ENCODE data around the gene PCARE. TPM values are rescaled to one million over a fixed set of nuclear protein-coding genes. Genes with fewer than 3 reads are reported as not detected.

PCARE gene
- total and polyA plus RNA-seq, 2 of the 8 experiments (the other 6 are each of a cell fraction or from before 2014, with no cell fraction given): not detected

DNA sequence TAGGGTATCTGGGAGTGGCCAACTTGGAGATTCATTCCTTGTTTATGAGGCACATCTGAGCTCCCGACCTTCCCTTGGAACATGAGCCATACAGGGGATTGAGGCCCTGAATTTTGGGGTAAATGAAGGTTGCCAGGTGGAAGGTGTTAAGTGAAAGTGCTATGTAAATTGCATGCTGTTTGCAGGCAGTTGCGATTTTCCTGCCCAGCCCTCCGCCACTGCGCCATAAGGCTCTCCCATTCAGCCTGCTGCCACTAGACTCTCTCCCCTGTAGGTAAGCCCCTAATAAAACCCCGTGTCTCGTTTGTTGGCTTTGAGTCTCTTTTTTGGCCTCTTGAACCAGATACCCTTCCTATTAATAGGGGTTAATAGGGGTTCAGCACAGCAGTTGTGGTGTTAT, 33.8 kb downstream of the PCARE start:
- Histone ChIP-seq H3K27ac (ENCODE audit: low read depth, low read length) (no peak overlapping the region), H2BK15ac (ENCODE audit: low read length) (no peak overlapping the region), H3K4me1 (replicated peaks in 1 of 4; ENCODE audit: control insufficient read depth in 3 of 4, insufficient read depth in 4 of 4, low read length in 3 of 4) (no peaks in the 10 kb centered on the region; a peak in 1 of 7 replicates), H3K9me3 (ENCODE audit: insufficient read depth in 2 of 2, low read depth in 1 of 2, low read length in 1 of 2) (no peaks in the 10 kb centered on the region), H3K23ac (ENCODE audit: insufficient read length) (no peak overlapping the region), H3K18ac (ENCODE audit: extremely low read depth, low read length) (no peak overlapping the region), H3K27me3 (replicated peaks in 1 of 4; ENCODE audit: control insufficient read depth in 3 of 4, extremely low read depth in 1 of 4, insufficient read depth in 3 of 4, low read length in 3 of 4) (no peaks in the 10 kb centered on the region; a peak in 1 of 7 replicates), H2BK20ac (ENCODE audit: low read length) (no peak overlapping the region), H3K4me3 (ENCODE audit: extremely low read depth in 1 of 4, insufficient read depth in 2 of 4, low read depth in 3 of 4, low read length in 4 of 4) (no peak overlapping the region), H2AFZ (ENCODE audit: low read length) (no peak overlapping the region), H4K20me1 (replicated peaks in 1 of 2; ENCODE audit: control insufficient read depth in 1 of 2, insufficient read depth in 2 of 2, low read length in 2 of 2) (no peaks in the 10 kb centered on the region), H3K14ac (ENCODE audit: insufficient read length) (no peak overlapping the region), H3K36me3 (ENCODE audit: control insufficient read depth in 2 of 4, insufficient read depth in 4 of 4, low read length in 3 of 4) (no peaks in the 10 kb centered on the region), H4K5ac (ENCODE audit: insufficient read length, low read depth, low read length) (no peak overlapping the region), H4K91ac (replicated peaks; ENCODE audit: insufficient read length, low read length) (no peak overlapping the region), H3K56ac (replicated peaks; ENCODE audit: insufficient read length, low read depth, low read length) (no peak overlapping the region), H3K4ac (replicated peaks; ENCODE audit: insufficient read length, low read depth, low read length) (no peak overlapping the region), H3K9ac (replicated peaks in 1 of 4; ENCODE audit: extremely low read depth in 1 of 4, low read depth in 3 of 4, low read length in 3 of 4) (no peak overlapping the region), H2AK5ac (ENCODE audit: low read depth, low read length) (no peak overlapping the region), H2BK120ac (replicated peaks; ENCODE audit: low read depth, low read length) (no peak overlapping the region), H2BK12ac (ENCODE audit: low read depth, low read length) (no peak overlapping the region), H3K23me2 (ENCODE audit: low read depth, low read length) (no peaks in the 10 kb centered on the region; the same call in 1 of the 2 replicates), H3K4me2 (ENCODE audit: insufficient read depth in 1 of 2, low read depth in 2 of 2, low read length in 2 of 2) (no peak overlapping the region), H4K8ac (ENCODE audit: extremely low read depth, insufficient read depth, low read length) (no peak overlapping the region), H3K79me2 (ENCODE audit: control insufficient read depth in 1 of 2, insufficient read depth in 2 of 2, low read length in 2 of 2) (no peaks in the 10 kb centered on the region), H3K79me1 (ENCODE audit: low read depth, low read length) (no peaks in the 10 kb centered on the region), H2BK5ac (ENCODE audit: low read depth, low read length) (no peak overlapping the region)
- no peak for DNase-seq (ENCODE audit: low read depth in 1 of 2, low spot score in 2 of 2)
- no peak for FAIRE-seq
- TF ChIP-seq ASH2L (IDR thresholded peaks at IDR 0.05; ENCODE audit: low read length): no peak
- TF ChIP-seq PHF8 (conservative IDR thresholded peaks at IDR 0.05; ENCODE audit: low read depth, low read length): no peak
- CTCF ChIA-PET (ENCODE audit: partially characterized antibody): interaction anchor here (0.7 to 1.5 kb wide), 4 partner anchors 10 to 446 kb away, joined by 3 to 6 read pairs (median 4); no protein-coding TSS in a partner anchor
- 95% methylated on average over 6 of the region's 6 CpGs; no CpG with 5 or more reads in 1 of the 2 experiments for WGBS, 2 experiments (ENCODE audit: extremely low coverage in 1 of 2, insufficient coverage in 1 of 2, insufficient read length in 1 of 2, insufficient replicate concordance in 2 of 2, low coverage in 1 of 2, low lambda C conversion rate in 2 of 2, missing lambda C conversion rate in 1 of 2)
- POLR2A ChIA-PET (ENCODE audit: partially characterized antibody): no interaction called here

Measured in H1 (cell line).